HG03159 (cell line): ENCODE measurements around the gene SNRK.

Source experiments
- ATAC-seq: cut with Tn5 transposase; IDR thresholded peaks from one replicate; pipeline ENCODE4 v1.9.1; 2021; ENCODE audit warnings: mild to moderate bottlenecking, moderate library complexity; ENCODE audit not compliant: unreplicated experiment

Gene SNRK

GRCh38 chr3:43286115-43286840 is at the start of gene SNRK:
Gene SNRK (plus strand): TSS chr3:43286540. CDS start chr3:43303204, 16,664 bp downstream.
- peak; percentile 62 for ATAC-seq

- no peak for ATAC-seq
Measured at GRCh38 chr3:43238801-43239200, 47.5 kb upstream of the SNRK start.

- ATAC-seq, result no peak
Measured at GRCh38 chr3:43239755-43240154, 46.6 kb upstream of the SNRK start.

- no peak for ATAC-seq
Measured at GRCh38 chr3:43243590-43244587, 42.5 kb upstream of the SNRK start.

GRCh38 chr3:43244694-43245093 is 41.6 kb upstream of the SNRK start:
- ATAC-seq, result no peak

- ATAC-seq, result no peak
Measured at GRCh38 chr3:43246976-43247375, 39.4 kb upstream of the SNRK start.

GRCh38 chr3:43247561-43248184 is 38.7 kb upstream of the SNRK start:
- no peak for ATAC-seq

- ATAC-seq, result no peak
Measured at GRCh38 chr3:43248185-43248583, 38.2 kb upstream of the SNRK start.

GRCh38 chr3:43248973-43249372 is 37.4 kb upstream of the SNRK start:
- no peak for ATAC-seq

GRCh38 chr3:43249405-43249804 is 36.9 kb upstream of the SNRK start:
- ATAC-seq, result no peak

- no peak for ATAC-seq
Measured at GRCh38 chr3:43253294-43253693, 33.0 kb upstream of the SNRK start.

- no peak for ATAC-seq
Measured at GRCh38 chr3:43254125-43254524, 32.2 kb upstream of the SNRK start.

- no peak for ATAC-seq
Measured at GRCh38 chr3:43255662-43256061, 30.7 kb upstream of the SNRK start.

- ATAC-seq, result no peak
Measured at GRCh38 chr3:43256714-43257461, 29.5 kb upstream of the SNRK start.

- ATAC-seq, result no peak
Measured at GRCh38 chr3:43257850-43258249, 28.5 kb upstream of the SNRK start.

GRCh38 chr3:43259626-43260025 is 26.7 kb upstream of the SNRK start:
- no peak for ATAC-seq

GRCh38 chr3:43260412-43260811 is 25.9 kb upstream of the SNRK start:
- no peak for ATAC-seq

- no peak for ATAC-seq
Measured at GRCh38 chr3:43262194-43262593, 24.1 kb upstream of the SNRK start.

GRCh38 chr3:43266451-43266850 is 19.9 kb upstream of the SNRK start:
- no peak for ATAC-seq

- ATAC-seq, result no peak
Measured at GRCh38 chr3:43266995-43267394, 19.3 kb upstream of the SNRK start.

- no peak for ATAC-seq
Measured at GRCh38 chr3:43268636-43269035, 17.7 kb upstream of the SNRK start.
